Transverse colon (tissue), 4 donors: ENCODE results near the gene FLAD1. TPM values are rescaled to one million over a fixed set of nuclear protein-coding genes. Genes with fewer than 3 reads are reported as not detected.
A peak's percentile ranks its signal among the peaks of the same experiment; 100 is the strongest.

Source experiments
- DNase-seq: peaks from one replicate; pipeline ENCODE4 v3.0.0-alpha.2; 2019
- H3K27ac ChIP-seq, 4 donors: fragments of 200-600 bp; sonication (generic); 2 replicates each; pipeline ENCODE4 v1.5.1; 2016 to 2018; ENCODE audit warnings: inconsistent platforms in 4 of 4
- H3K27me3 ChIP-seq: fragments of 200-600 bp; sonication (generic); 2 replicates; pipeline ENCODE4 v1.5.1; 2017; ENCODE audit warnings: inconsistent platforms
- H3K36me3 ChIP-seq, 4 donors: fragments of 200-600 bp; sonication (generic); 2 replicates each; pipeline ENCODE4 v1.5.1; 2017 to 2019; ENCODE audit warnings: inconsistent platforms in 4 of 4
- H3K4me1 ChIP-seq, 4 donors: fragments of 200-600 bp; sonication (generic); 2 replicates each; pipeline ENCODE4 v1.5.1; 2017 to 2020; ENCODE audit warnings: inconsistent platforms in 4 of 4
- H3K4me3 ChIP-seq, 4 donors: fragments of 200-600 bp; sonication (generic); 1 replicate in 1 of 4; 2 replicates in 3 of 4; pipeline versions ENCODE4 v1.5.1 to v1.6.1; 2017 to 2019; ENCODE audit warnings: inconsistent platforms in 4 of 4
- H3K9me3 ChIP-seq, 2 donors: fragments of 200-600 bp; sonication (generic); 2 replicates each; pipeline ENCODE4 v1.5.1; 2017 to 2019; ENCODE audit warnings: inconsistent platforms in 2 of 2
- CTCF ChIP-seq, 5 experiments: fragments of 200-600 bp in 3 of 5; fragments of 450-650 bp in 2 of 5; sonication (generic) in 3 of 5; IDR thresholded peaks; 1 replicate in 2 of 5; 2 replicates in 3 of 5; pipeline ENCODE4 v1.5.1; 2016 to 2017; ENCODE audit warnings: antibody characterized with exemption in 5 of 5, inconsistent platforms in 3 of 5, mild to moderate bottlenecking in 2 of 5, moderate library complexity in 1 of 5
- EP300 ChIP-seq: sonication (generic); formaldehyde crosslinking; IDR thresholded peaks from one replicate; pipeline ENCODE4 v1.6.1; 2017; ENCODE audit warnings: antibody characterized with exemption, low read depth
- POLR2A ChIP-seq: fragments of 450-650 bp; IDR thresholded peaks from one replicate; pipeline ENCODE4 v1.6.1; 2016; ENCODE audit warnings: antibody characterized with exemption, mild to moderate bottlenecking, moderate library complexity
- POLR2AphosphoS5 ChIP-seq, 3 donors: sonication (generic); formaldehyde crosslinking; IDR thresholded peaks; one replicate each; pipeline ENCODE4 v1.6.1; 2016; ENCODE audit warnings: antibody characterized with exemption in 3 of 3
- WGBS, 2 donors: methylation state at CpG; one replicate each; pipeline ENCODE4 v1.1.5; 2018; ENCODE audit warnings: low coverage in 1 of 2; 5-methylcytosine and 5-hydroxymethylcytosine counted together
- in situ Hi-C, 4 donors: fragments of 200-750 bp; cut with MboI; loops; one replicate each; pipeline versions ENCODE4 v1.15.0 to v1.15.1; 2017; ENCODE audit warnings: low sequenced_read_pairs in 3 of 4, low pct_ligation_motif_present in 1 of 4, low pct_unique_long_range_greater_than_20kb in 1 of 4
- intact Hi-C: fragments of 100-400 bp; cut with DNase I; formaldehyde crosslinking; loops from one replicate; pipeline ENCODE4 v1.15.1; 2023; ENCODE audit warnings: low total_unique reads
- total RNA-seq, 4 donors: library from RNA; depleted of rRNA; stranded (reverse); fragments of >200 nt; gene quantifications; one replicate each; pipeline ENCODE4 v1.1.0, GENCODE V29; 2016

Gene FLAD1
- total RNA-seq, 4 donors from 2014 or later: 32.7 to 42.4 (median 36.0) TPM

- H3K36me3 ChIP-seq: peaks cover 0 to 10% (median 3%) of the 10 kb centered on the region in 4 donors
- DNase-seq: no peak
- intact Hi-C loops: no loop called here
Measured at GRCh38 chr1:154944401-154945159, 38.6 kb upstream of the FLAD1 start.

DNA sequence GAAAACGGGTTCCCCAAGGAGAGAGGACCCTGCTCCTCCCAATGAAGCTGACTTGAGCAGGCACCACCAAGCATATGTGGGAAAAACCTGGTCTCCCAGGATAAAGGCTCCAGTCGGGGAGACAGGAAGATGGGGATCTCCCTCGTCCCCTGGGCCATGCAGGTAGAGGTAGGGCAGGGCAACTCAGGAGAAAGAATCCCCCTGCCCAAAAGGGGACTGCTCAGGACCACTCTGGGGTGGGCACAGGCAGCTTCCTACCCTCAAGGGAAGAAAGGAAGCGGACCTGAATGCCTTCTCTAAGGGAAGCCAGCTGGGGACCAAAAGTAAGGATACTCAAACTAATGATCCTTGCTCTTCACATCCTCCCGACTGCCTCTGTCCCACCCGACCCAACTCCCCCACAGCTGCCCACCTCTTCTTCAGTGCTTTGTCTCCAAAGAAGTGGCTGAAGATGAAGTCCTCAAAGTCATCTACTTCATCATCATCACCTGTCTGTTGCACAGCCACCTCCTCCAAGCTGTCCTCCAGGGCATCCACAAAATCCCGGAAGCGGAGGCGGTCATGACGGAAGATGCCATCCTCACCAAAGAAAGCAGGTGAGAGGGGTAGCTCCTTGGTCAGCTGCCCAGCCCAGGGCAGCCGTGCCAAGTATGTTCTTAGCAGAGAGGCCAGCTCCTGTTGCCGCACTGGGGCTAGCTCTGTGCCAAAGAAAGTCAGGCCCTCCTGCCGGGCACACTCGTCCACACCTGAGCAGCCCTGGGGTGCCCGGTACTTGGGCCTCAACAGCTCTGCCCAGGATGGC is 37.8 kb upstream of the FLAD1 start:
- Histone ChIP-seq H3K9me3 (no peaks in the 10 kb centered on the region), H3K36me3 (peaks cover 0 to 10% (median 3%) of the 10 kb centered on the region in 4 donors), H3K27me3 (no peaks in the 10 kb centered on the region), H3K27ac (peak overlapping the region in 3 of 4 donors; percentile 45 to 78 (median 64)), H3K4me3 (no peak overlapping the region), H3K4me1 (peaks cover 9 to 39% (median 23%) of the 10 kb centered on the region in 4 donors)
- TF ChIP-seq POLR2AphosphoS5 (IDR thresholded peaks at IDR 0.05) (no peak), EP300 (no peak), POLR2A (no peak), CTCF (IDR thresholded peaks at IDR 0.05) (no peak)
- in situ Hi-C loops (no loop called here), intact Hi-C loops (no loop called here)
- 54 to 82% methylated on average over 2 to 15 of the region's 15 CpGs for WGBS, 2 donors
- DNase-seq: no peak

More at GRCh38 chr1:154944401-154945159, 38.6 kb upstream of the FLAD1 start:
- H3K4me3 ChIP-seq: no peak overlapping the region
- no peaks in the 10 kb centered on the region for H3K9me3 ChIP-seq
- in situ Hi-C loops: no loop called here
- TF ChIP-seq POLR2AphosphoS5 (IDR thresholded peaks at IDR 0.05) (peak in 1 of 3 donors; percentile 12), EP300 (no peak), CTCF (IDR thresholded peaks at IDR 0.05) (no peak)
- peak overlapping the region; percentile 23 to 78 (median 54) for H3K27ac ChIP-seq
- H3K27me3 ChIP-seq: no peaks in the 10 kb centered on the region
- 38 to 57% methylated on average over 1 to 7 of the region's 9 CpGs for WGBS, 2 donors
- H3K4me1 ChIP-seq: peaks cover 9 to 40% (median 23%) of the 10 kb centered on the region in 4 donors

DNA sequence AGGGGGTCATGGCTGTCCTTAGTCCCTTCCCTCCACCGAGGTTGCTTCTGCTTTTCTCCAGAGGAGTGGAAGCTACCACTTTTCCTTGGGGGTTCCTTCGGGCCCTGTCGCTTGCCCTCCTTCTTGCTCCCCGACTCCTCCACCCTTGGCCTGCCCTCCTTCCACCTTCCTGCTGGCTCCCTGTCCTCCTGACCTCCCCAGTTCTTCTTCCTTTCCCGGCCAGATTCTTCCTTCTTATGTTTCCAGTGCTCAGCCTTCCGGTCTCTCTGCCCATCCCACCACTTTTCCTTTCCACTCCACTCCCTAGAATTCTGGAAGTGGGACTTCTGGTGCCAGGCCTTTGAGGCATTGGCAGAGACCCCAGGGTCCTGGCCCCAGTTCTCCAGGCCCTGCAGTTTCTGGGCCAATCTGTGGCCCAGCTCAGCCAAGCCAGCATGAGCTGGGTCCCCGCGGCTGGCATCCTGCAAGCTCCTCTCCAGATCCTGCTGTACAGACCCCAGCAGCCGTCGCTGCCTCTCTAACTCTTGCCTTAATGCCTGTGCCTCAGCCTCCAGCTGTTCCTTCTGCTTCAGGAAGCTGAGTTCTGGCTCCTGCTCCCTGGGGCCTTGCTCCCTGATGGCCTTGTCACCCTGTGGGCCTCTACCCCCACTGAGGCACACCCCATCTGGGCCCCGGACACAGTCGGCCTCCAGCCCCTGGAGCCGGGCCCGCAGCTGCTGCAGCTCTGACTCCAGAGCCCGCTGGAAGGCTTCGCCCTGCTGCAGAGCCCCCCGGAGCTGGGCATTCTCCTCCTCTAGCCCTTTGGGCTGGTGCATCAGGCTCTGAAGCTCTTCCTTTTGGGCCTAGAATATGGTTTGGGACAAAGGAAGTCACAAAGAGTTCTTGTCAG is 36.9 kb upstream of the FLAD1 start:
- no peak overlapping the region for H3K27ac ChIP-seq
- intact Hi-C loops (no loop called here), in situ Hi-C loops (no loop called here)
- no peaks in the 10 kb centered on the region for H3K9me3 ChIP-seq
- no peak for TF ChIP-seq POLR2AphosphoS5 (IDR thresholded peaks at IDR 0.05)
- no peak for TF ChIP-seq CTCF (IDR thresholded peaks at IDR 0.05)
- TF ChIP-seq POLR2A: no peak
- TF ChIP-seq EP300: no peak
- peaks cover 9 to 36% (median 22%) of the 10 kb centered on the region in 4 donors for H3K4me1 ChIP-seq
- H3K27me3 ChIP-seq: no peaks in the 10 kb centered on the region
- peaks cover 0 to 10% (median 4%) of the 10 kb centered on the region in 4 donors for H3K36me3 ChIP-seq
- DNase-seq: no peak
- WGBS, 2 donors: 82 to 83% methylated on average over 9 to 17 of the region's 17 CpGs
- H3K4me3 ChIP-seq: no peak overlapping the region
